IPS-20b (cell line): ENCODE results near the gene GALR2.

Source experiments
- H3K27ac ChIP-seq: one replicate; pipeline ENCODE4 v1.5.1; 2013; ENCODE audit warnings: low read length
- H3K27me3 ChIP-seq: 2 replicates; pipeline ENCODE4 v1.6.1; 2013; ENCODE audit warnings: mild to moderate bottlenecking, low read length, inconsistent platforms; ENCODE audit not compliant: insufficient read depth
- H3K36me3 ChIP-seq: 2 replicates; pipeline ENCODE4 v1.6.1; 2013; ENCODE audit warnings: low read depth, mild to moderate bottlenecking, inconsistent platforms, low read length, moderate library complexity; ENCODE audit not compliant: insufficient read depth
- H3K4me1 ChIP-seq: 2 replicates; pipeline ENCODE4 v1.6.1; 2013; ENCODE audit warnings: mild to moderate bottlenecking, control low read depth, inconsistent platforms, low read length, moderate library complexity; ENCODE audit not compliant: insufficient read depth
- H3K4me3 ChIP-seq: 2 replicates; pipeline ENCODE4 v1.5.1; 2013; ENCODE audit warnings: mild to moderate bottlenecking, low read length, inconsistent platforms
- H3K9ac ChIP-seq: 2 replicates; pipeline ENCODE4 v1.6.1; 2013; ENCODE audit warnings: low read depth, mild to moderate bottlenecking, inconsistent platforms, low read length, moderate library complexity
- H3K9me3 ChIP-seq: 2 replicates; pipeline ENCODE4 v1.6.1; 2013; ENCODE audit warnings: mild to moderate bottlenecking, low read depth, low read length, inconsistent platforms; ENCODE audit not compliant: insufficient read depth

Gene GALR2

DNA sequence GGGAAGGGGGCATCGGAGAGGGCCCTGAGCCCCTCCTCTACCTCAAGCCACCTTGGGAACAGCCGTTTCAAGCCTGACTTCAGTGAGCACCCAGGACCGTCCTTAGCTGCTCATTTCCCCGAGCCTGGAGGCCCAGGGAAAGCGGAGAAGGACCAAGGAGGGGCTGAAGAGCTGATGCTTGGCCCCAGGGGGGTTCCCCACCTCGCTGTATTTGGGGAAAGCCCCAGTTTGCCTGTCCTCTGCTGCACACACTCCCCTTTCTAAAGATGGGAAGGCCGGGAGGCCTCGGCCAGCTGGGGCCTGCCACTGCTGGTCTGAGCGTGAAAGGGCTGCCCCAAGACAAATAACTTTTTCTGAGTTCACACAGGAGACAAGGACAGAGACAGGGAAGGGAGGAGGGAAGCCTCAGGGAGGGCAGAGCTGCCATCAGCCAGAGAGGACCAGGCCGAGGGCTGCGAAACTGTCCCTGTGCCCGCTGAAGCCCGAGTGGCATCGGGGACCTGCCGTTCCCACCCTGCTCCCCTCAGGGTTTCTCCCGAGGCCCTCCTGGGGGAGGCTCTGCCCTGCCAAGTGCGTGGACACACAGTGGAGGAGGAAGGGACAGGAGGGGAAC is 16.0 kb downstream of the GALR2 start:
- H3K4me3 ChIP-seq = no peak overlapping the region
- H3K9ac ChIP-seq = no peak overlapping the region
- peaks cover 90% of the 10 kb centered on the region for H3K36me3 ChIP-seq
- no peaks in the 10 kb centered on the region for H3K27me3 ChIP-seq
- no peak overlapping the region for H3K27ac ChIP-seq
- H3K4me1 ChIP-seq = no peaks in the 10 kb centered on the region
- no peaks in the 10 kb centered on the region for H3K9me3 ChIP-seq

DNA sequence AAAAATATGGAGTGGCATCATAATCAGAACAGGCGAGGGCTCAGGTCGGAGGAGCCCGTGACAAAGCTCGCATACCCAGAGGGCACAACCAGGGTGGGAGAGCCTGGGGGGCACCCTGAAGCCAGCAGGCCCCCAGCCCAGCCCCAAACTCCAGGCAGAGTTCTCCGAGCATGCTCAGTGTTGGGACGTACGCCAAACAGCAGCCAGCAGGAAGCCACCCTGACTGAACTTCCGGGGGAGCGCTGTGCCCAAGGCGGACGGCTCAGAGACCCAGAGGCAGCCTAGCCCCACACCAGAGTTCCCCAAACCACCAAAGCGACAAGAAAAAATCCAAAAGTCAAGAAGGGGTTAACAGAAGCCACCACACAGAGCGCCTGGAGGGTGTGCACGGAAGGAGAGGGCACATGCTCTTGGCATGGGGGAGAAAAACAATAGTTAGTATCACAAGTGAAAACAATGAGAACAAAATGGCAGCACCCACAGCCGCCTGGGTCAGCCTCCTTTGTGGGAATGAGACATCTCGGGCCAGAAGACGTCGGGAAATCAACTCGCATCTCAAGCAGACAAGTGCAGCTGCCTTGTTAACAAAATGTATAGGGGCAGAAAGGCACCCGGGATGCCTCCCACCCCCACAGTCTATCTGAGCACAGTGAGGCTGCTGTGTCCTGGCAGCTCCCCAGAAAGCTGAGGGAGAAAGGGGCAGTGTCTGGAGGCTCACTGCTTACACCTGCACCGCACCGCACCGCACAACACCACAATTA is 17.1 kb downstream of the GALR2 start:
- Histone ChIP-seq H3K9ac (no peak overlapping the region), H3K27me3 (no peaks in the 10 kb centered on the region), H3K36me3 (peaks cover 92% of the 10 kb centered on the region), H3K9me3 (no peaks in the 10 kb centered on the region), H3K4me1 (no peaks in the 10 kb centered on the region), H3K27ac (no peak overlapping the region), H3K4me3 (no peak overlapping the region)

DNA sequence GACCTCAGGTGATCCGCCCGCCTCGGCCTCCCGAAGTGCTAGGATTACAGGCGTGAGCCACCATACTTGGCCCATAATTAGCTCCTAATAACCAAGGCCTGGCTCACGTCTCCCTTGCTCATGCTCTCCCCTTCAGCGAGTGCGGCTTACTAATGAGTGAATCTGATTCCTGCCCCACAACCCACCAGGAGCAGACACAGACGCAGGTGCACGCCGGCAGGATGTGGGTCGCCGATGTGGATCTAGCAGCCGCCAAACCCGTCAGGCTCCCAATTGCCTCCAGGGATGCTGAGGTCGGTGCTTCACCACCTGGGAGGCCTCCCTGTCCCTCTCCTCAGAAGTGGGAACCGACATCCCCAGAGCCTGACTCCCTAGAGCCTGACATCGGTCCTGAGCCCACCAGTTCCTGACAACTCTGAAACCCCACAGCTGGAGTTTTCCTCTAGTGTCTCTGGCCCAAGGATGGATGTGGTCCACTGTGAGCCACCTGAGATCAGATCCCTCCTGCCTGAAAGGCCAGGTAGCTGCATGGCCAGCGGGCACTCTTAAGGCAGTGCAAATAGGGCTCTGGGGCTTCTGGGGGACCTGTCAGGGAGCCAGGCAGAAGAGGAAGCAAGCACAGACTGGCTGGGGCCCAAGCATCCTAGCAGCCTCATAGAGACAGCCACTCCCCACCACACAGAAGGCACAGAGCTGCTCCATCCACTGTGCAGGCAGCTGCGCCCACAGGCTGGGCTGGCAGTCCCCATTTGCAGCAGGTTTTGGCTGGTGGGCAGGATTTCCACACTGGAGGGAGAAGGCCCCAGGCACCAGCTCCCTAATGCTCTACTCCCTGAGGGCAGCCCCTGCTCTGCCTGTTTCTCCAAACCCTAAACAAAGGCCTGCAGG is 18.2 kb downstream of the GALR2 start:
- H3K9ac ChIP-seq = no peak overlapping the region
- H3K9me3 ChIP-seq = no peaks in the 10 kb centered on the region
- H3K4me1 ChIP-seq = no peaks in the 10 kb centered on the region
- no peak overlapping the region for H3K4me3 ChIP-seq
- H3K27me3 ChIP-seq = no peaks in the 10 kb centered on the region
- H3K27ac ChIP-seq = no peak overlapping the region
- H3K36me3 ChIP-seq = peaks cover 92% of the 10 kb centered on the region

GRCh38 chr17:76094046-76094445 is 19.5 kb downstream of the GALR2 start:
- H3K9ac ChIP-seq = no peak overlapping the region
- H3K9me3 ChIP-seq = no peaks in the 10 kb centered on the region
- no peak overlapping the region for H3K27ac ChIP-seq
- H3K4me1 ChIP-seq = no peaks in the 10 kb centered on the region
- H3K4me3 ChIP-seq = no peak overlapping the region
- H3K27me3 ChIP-seq = no peaks in the 10 kb centered on the region
- H3K36me3 ChIP-seq = peaks cover 85% of the 10 kb centered on the region

- no peak overlapping the region for H3K4me3 ChIP-seq
- H3K9ac ChIP-seq = no peak overlapping the region
- H3K4me1 ChIP-seq = no peaks in the 10 kb centered on the region
- H3K9me3 ChIP-seq = no peaks in the 10 kb centered on the region
- no peak overlapping the region for H3K27ac ChIP-seq
- peaks cover 82% of the 10 kb centered on the region for H3K36me3 ChIP-seq
- H3K27me3 ChIP-seq = no peaks in the 10 kb centered on the region
Measured at GRCh38 chr17:76095943-76096342, 21.4 kb downstream of the GALR2 start.

DNA sequence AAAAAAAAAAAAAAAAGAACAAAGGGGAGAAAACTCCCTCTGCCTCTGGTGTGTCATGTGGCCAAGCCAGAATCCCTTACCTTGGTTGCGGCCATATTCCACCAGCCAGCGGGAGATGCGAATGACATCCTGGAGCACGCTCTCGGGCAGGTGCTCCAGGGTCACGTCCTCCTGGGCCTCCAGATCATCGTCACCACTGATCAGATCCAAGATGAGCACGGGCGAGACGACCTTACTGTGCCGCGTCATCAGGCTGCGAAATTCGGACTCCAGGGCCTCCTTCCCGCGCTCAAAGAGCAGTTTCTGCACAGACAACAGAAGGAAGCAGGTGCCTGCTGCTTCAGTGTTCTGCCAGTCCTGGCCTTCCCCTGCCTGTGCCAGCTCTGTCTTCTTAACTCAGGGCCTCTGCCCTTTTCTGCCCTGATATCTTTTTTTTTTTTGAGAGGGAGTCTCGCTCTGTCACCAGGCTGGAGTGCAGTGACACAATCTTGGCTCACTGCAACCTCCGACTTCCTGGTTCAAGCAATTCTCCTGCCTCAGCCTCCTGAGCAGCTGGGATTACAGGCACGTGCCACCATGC is 23.2 kb downstream of the GALR2 start:
- Histone ChIP-seq H3K9ac (no peak overlapping the region), H3K9me3 (no peaks in the 10 kb centered on the region), H3K4me3 (no peak overlapping the region), H3K27me3 (no peaks in the 10 kb centered on the region), H3K36me3 (peaks cover 80% of the 10 kb centered on the region), H3K4me1 (peaks cover 2% of the 10 kb centered on the region; the same call in 1 of the 2 replicates), H3K27ac (no peak overlapping the region)

GRCh38 chr17:76102944-76103273 is 28.3 kb downstream of the GALR2 start:
- peaks cover 31% of the 10 kb centered on the region for H3K36me3 ChIP-seq
- no peaks in the 10 kb centered on the region for H3K9me3 ChIP-seq
- no peaks in the 10 kb centered on the region for H3K27me3 ChIP-seq
- peak overlapping the region; percentile 93 for H3K4me3 ChIP-seq
- peak overlapping the region; percentile 98 for H3K27ac ChIP-seq
- peak overlapping the region; percentile 86 for H3K9ac ChIP-seq
- peaks cover 14% of the 10 kb centered on the region for H3K4me1 ChIP-seq

GRCh38 chr17:76103274-76104139 is 28.9 kb downstream of the GALR2 start, which contains the start of gene EXOC7:
Gene EXOC7, minus strand, starts transcription at chr17:76103787. Its CDS starts 95 bp downstream, at chr17:76103692.
- peak within 1 kb of the TSS; percentile 93 for H3K4me3 ChIP-seq
- peak within 1 kb of the TSS; percentile 98 for H3K27ac ChIP-seq
- H3K36me3 ChIP-seq = peaks cover 31% of the 10 kb centered on the region

DNA sequence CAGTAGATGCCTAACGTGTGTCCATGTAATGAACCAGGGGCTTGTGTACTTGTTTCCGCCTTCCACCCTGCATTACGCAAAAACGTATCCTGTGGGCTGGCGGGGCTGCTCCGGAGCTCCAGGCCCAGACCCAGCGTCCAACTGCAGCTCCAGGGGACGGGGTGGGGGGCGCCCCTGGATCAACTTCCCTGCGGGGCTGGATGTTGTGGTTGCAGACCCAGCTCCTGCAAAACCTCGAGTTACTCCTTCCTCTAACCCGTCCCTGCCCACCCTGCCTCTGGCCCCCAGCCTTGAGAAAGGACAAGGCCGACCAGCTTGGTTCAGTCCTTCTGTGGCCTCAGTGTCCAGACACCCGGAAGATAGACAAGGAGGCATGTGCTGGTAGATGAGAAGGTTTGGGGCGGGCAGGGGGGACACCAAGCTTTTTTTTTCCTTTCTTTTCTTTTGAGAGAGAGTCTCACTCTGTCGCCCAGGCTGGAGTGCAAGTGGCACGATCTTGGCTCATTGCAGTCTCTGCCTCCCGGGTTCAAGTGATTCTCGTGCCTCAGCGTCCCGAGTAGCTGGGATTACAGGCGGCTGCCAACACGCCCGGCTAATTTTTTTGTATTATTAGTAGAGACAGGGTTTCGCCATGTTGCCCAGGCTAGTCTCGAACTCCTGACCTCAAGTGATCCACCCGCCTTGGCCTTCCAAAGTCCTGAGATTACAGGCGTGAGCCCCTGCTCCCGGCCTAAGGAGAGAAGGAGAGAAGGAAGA is 29.7 kb downstream of the GALR2 start:
- H3K4me1 ChIP-seq = peaks cover 14% of the 10 kb centered on the region
- peak overlapping the region; percentile 98 for H3K27ac ChIP-seq
- H3K9me3 ChIP-seq = no peaks in the 10 kb centered on the region
- H3K4me3 ChIP-seq = peak overlapping the region; percentile 93; the same call in 1 of the 2 replicates
- H3K36me3 ChIP-seq = peaks cover 25% of the 10 kb centered on the region
- peak overlapping the region; percentile 86; the same call in 1 of the 2 replicates for H3K9ac ChIP-seq
- H3K27me3 ChIP-seq = no peaks in the 10 kb centered on the region

More at GRCh38 chr17:76103274-76104139, 28.9 kb downstream of the GALR2 start, which contains the start of gene EXOC7:
- Histone ChIP-seq H3K9ac (peak within 1 kb of the TSS; percentile 86), H3K4me1 (peaks cover 14% of the 10 kb centered on the region), H3K27me3 (no peaks in the 10 kb centered on the region), H3K9me3 (no peaks in the 10 kb centered on the region)

DNA sequence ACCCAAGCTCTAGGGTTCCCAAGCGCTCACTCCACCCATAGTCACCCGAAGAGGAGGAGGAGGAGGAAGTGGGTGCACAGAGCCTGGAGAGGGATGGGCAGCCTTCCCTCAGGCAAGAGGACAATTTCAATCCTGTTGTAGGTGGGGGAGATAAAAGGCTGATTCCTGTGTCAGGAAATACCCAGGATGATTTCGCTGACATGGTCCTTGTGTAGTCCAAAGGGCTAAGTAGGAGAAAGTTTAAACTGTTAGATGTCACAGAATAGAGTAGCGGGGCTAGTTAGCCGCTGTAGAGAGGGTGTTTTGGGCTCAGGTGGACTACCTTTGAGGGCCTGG is 30.3 kb downstream of the GALR2 start:
- no peak overlapping the region for H3K27ac ChIP-seq
- H3K27me3 ChIP-seq = no peaks in the 10 kb centered on the region
- H3K9ac ChIP-seq = no peak overlapping the region
- H3K9me3 ChIP-seq = no peaks in the 10 kb centered on the region
- H3K4me3 ChIP-seq = no peak overlapping the region
- H3K36me3 ChIP-seq = peaks cover 20% of the 10 kb centered on the region
- H3K4me1 ChIP-seq = peaks cover 14% of the 10 kb centered on the region
